ENCODE results near the gene DLST.

Gene DLST

DNA sequence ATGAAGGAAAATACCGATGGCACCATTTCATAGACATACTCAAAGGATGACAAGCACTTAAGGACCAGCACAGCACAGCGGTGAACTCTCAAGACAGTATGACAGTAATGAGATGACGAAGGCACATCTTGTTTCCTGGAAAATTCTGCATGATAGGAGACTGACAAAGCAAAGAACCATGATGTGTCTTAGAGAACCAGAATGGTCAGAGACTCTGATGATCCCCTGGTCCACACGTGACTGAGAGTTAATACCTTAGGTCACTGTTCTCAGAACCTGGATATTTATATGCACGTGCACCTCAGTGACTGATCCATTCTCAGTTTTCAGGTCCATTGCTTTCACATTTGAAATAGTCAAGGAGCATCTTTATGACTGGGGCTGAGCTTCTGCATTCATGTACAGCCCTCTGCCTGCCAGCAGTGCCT is 41.1 kb upstream of the DLST start:
- DNase-seq (ENCODE audit: extremely low read depth, low read depth) = no peak
- TF ChIP-seq, protein P1, sequence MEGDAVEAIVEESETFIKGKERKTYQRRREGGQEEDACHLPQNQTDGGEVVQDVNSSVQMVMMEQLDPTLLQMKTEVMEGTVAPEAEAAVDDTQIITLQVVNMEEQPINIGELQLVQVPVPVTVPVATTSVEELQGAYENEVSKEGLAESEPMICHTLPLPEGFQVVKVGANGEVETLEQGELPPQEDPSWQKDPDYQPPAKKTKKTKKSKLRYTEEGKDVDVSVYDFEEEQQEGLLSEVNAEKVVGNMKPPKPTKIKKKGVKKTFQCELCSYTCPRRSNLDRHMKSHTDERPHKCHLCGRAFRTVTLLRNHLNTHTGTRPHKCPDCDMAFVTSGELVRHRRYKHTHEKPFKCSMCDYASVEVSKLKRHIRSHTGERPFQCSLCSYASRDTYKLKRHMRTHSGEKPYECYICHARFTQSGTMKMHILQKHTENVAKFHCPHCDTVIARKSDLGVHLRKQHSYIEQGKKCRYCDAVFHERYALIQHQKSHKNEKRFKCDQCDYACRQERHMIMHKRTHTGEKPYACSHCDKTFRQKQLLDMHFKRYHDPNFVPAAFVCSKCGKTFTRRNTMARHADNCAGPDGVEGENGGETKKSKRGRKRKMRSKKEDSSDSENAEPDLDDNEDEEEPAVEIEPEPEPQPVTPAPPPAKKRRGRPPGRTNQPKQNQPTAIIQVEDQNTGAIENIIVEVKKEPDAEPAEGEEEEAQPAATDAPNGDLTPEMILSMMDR (IDR thresholded peaks at IDR 0.05; ENCODE audit: low read depth, low read length, missing control alignments) = no peak
- no peak overlapping the region for H3K4me3 ChIP-seq (replicated peaks; ENCODE audit: low read depth, low read length)

DNA sequence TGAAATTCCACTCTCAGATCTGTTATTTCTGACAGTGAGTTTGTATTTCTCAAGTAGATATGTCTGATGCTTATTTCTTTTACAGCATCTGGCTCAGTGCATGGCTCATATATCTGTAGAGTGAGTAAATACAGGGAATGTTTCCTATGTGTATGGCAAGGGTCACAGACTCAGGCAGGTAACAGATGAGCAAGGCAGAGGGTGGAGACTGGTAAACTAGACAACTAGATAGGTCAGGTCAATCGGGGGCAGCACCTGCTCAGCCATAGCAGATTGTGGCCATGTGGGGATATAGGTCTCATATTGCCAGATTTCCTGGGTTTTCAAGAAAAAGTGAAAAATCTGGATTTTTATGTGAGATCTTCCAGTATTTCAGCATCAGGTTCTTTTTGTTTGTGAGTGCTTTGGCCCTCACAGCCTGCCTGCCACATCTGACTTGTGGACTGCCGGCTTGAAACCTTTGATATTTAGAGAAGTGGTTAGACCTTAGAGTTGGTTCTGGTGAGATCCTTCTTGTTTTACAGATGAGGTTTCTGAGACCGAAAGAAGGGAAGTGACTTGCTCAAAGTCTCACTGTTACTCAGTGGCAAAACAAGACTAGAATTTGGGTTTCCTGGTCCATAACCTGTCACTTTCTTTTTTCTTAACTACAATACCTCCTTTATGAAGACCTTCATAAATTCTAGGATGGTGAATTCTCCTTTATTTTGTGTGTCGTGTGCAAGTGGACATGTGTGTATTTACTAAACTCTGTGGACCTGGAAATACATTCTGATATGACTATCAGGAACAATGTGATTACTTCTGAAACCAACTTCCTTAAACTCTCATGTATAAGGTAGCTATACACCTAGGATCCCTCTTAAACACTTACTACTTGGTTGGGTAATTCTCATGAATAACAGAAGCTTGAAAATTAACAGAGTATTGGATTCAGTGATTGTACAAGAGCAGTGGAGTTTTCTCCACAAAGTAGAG is 40.2 kb upstream of the DLST start:
- no peak overlapping the region for H3K4me3 ChIP-seq (replicated peaks; ENCODE audit: low read depth, low read length)
- no peak for DNase-seq (ENCODE audit: extremely low read depth, low read depth)
- TF ChIP-seq, protein P1 (IDR thresholded peaks at IDR 0.05; ENCODE audit: low read depth, low read length, missing control alignments) = no peak

DNA sequence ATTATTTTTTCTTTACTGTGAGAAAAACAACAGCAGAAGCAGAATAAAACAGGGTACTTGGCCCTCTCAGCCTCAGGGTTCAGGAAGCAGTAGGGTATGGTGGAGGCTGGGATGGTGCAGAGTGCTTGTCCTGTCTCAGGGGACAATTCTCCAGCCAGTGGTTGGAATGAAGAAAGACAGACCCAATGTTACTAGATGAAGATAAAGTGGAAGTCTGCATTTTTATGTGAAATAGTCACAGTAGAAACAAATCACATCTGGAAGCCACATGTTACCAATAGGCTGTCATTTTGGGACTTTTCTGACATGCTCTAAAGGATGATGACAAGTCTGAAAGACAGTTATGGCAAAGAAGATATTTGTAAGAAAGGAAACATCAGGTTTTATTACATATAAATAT is 38.1 kb upstream of the DLST start:
- H3K4me3 ChIP-seq (replicated peaks; ENCODE audit: low read depth, low read length) = no peak overlapping the region
- TF ChIP-seq, protein P1 (IDR thresholded peaks at IDR 0.05; ENCODE audit: low read depth, low read length, missing control alignments) = peak; percentile 19
- DNase-seq (ENCODE audit: extremely low read depth, low read depth) = peak; percentile 83

DNA sequence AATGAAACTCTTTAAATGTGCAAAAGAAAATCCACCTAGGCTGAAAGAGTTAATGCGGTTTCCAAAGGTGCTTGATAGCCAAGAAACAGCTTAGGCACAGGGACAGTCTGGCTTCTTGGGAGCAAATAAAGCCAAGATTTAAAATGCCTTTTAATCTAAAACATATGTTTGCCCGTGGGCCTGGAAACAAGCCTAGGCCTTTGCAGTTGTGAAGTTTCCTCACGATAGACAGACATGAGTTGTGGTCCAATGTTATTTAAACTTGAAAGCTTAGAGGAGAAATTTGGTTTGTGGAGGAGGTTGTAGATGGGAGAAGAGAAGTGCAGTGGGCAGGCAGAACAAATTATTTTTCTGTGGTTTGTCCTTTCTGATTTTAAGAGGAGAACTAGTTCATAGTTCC is 35.5 kb upstream of the DLST start:
- TF ChIP-seq, protein P1 (IDR thresholded peaks at IDR 0.05; ENCODE audit: low read depth, low read length, missing control alignments) = no peak
- peak; percentile 76 for DNase-seq (ENCODE audit: extremely low read depth, low read depth)
- no peak overlapping the region for H3K4me3 ChIP-seq (replicated peaks; ENCODE audit: low read depth, low read length)

- H3K4me3 ChIP-seq (replicated peaks; ENCODE audit: low read depth, low read length) = no peak overlapping the region
- DNase-seq (ENCODE audit: extremely low read depth, low read depth) = peak; percentile 40
- TF ChIP-seq, protein P1 (IDR thresholded peaks at IDR 0.05; ENCODE audit: low read depth, low read length, missing control alignments) = no peak
Measured at GRCh38 chr14:74846968-74847665, 34.6 kb upstream of the DLST start.

- DNase-seq (ENCODE audit: extremely low read depth, low read depth) = no peak
- H3K4me3 ChIP-seq (replicated peaks; ENCODE audit: low read depth, low read length) = no peak overlapping the region
- TF ChIP-seq, protein P1 (IDR thresholded peaks at IDR 0.05; ENCODE audit: low read depth, low read length, missing control alignments) = no peak
Measured at GRCh38 chr14:74848768-74849167, 32.9 kb upstream of the DLST start.

Data from HFF-Myc (cell line).